ENCODE results near the gene PLCE1. TPM values are rescaled to one million over a fixed set of nuclear protein-coding genes. Genes with fewer than 3 reads are reported as not detected.

PLCE1 gene
- total RNA-seq = under 1 TPM in 1 of 2 experiments, not detected in 1; 0.03 TPM
- polyA plus RNA-seq (2013, experiment 1 of 2) = 1.2 TPM
- polyA plus RNA-seq (2013, experiment 2 of 2) = 1.6 TPM
- 0 to 0.49 (median 0.07) reads per million in 172 experiments for total RNA-seq

GRCh38 chr10:93993782-93994437, at the start of gene PLCE1:
PLCE1 (plus strand) TSS chr10:93993931; CDS start chr10:94031047, 37,116 bp downstream.
- intact Hi-C loops (cut with DNase I, micrococcal nuclease) = no loop called here
- Mint-ChIP-seq H3K9me3 (no peaks in the 10 kb centered on the region), H3K27ac (no peak within 1 kb of the TSS), H3K4me1 (ENCODE audit: low read depth) (no peaks in the 10 kb centered on the region), H3K36me3 (ENCODE audit: low read depth) (no peaks in the 10 kb centered on the region), H3K27me3 (peaks cover 72% of the 10 kb centered on the region), H3K4me3 (peak within 1 kb of the TSS; percentile 64)
- H3K4me1 ChIP-seq (ENCODE audit: insufficient read depth, low read length) = peaks cover 2% of the 10 kb centered on the region
- H3K36me3 ChIP-seq (ENCODE audit: insufficient read depth, low read length) = no peaks in the 10 kb centered on the region
- H3K27me3 ChIP-seq (ENCODE audit: control insufficient read depth in 1 of 2, insufficient read depth in 2 of 2, low read length in 2 of 2) = peaks cover 38 to 43% of the 10 kb centered on the region in 2 experiments
- DNase-seq (no peak), ATAC-seq (ENCODE audit: poor library complexity) (no peak)
- no peak within 1 kb of the TSS for H3K4me3 ChIP-seq (ENCODE audit: low read length)
- H3K9me3 ChIP-seq (ENCODE audit: control insufficient read depth in 1 of 2, insufficient read depth in 1 of 2, low read length in 2 of 2) = peaks cover 0 to 5% of the 10 kb centered on the region in 2 experiments
- no peak within 1 kb of the TSS for H3K27ac ChIP-seq (ENCODE audit: low read depth in 1 of 2, low read length in 2 of 2)
- ChIA-PET CTCF (no interaction called here), POLR2A (no interaction called here)
- TF ChIP-seq, protein P1, sequence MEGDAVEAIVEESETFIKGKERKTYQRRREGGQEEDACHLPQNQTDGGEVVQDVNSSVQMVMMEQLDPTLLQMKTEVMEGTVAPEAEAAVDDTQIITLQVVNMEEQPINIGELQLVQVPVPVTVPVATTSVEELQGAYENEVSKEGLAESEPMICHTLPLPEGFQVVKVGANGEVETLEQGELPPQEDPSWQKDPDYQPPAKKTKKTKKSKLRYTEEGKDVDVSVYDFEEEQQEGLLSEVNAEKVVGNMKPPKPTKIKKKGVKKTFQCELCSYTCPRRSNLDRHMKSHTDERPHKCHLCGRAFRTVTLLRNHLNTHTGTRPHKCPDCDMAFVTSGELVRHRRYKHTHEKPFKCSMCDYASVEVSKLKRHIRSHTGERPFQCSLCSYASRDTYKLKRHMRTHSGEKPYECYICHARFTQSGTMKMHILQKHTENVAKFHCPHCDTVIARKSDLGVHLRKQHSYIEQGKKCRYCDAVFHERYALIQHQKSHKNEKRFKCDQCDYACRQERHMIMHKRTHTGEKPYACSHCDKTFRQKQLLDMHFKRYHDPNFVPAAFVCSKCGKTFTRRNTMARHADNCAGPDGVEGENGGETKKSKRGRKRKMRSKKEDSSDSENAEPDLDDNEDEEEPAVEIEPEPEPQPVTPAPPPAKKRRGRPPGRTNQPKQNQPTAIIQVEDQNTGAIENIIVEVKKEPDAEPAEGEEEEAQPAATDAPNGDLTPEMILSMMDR (IDR thresholded peaks at IDR 0.05) = no peak

- H3K27me3 ChIP-seq (ENCODE audit: control insufficient read depth in 1 of 2, insufficient read depth in 2 of 2, low read length in 2 of 2) = no peaks in the 10 kb centered on the region
- no peaks in the 10 kb centered on the region for H3K4me1 ChIP-seq (ENCODE audit: insufficient read depth, low read length)
- H3K4me3 ChIP-seq (ENCODE audit: low read length) = no peak overlapping the region
- intact Hi-C loops (cut with DNase I, micrococcal nuclease) = no loop called here
- no peak overlapping the region for H3K27ac Mint-ChIP-seq
- no peaks in the 10 kb centered on the region for H3K4me1 Mint-ChIP-seq (ENCODE audit: low read depth)
- ChIA-PET CTCF (interaction anchor here (0.6 kb wide), 1 partner anchor 1389 kb away, joined by 3 read pairs; no protein-coding TSS in a partner anchor), POLR2A (no interaction called here)
- H3K36me3 Mint-ChIP-seq (ENCODE audit: low read depth) = no peaks in the 10 kb centered on the region
- no peak for DNase-seq
- no peak overlapping the region for H3K4me3 Mint-ChIP-seq
- H3K36me3 ChIP-seq (ENCODE audit: insufficient read depth, low read length) = no peaks in the 10 kb centered on the region
- no peaks in the 10 kb centered on the region for H3K9me3 ChIP-seq (ENCODE audit: control insufficient read depth in 1 of 2, insufficient read depth in 1 of 2, low read length in 2 of 2)
- H3K9me3 Mint-ChIP-seq = no peaks in the 10 kb centered on the region
- H3K27me3 Mint-ChIP-seq = no peaks in the 10 kb centered on the region
- TF ChIP-seq, protein P1 (IDR thresholded peaks at IDR 0.05) = no peak
- no peak for ATAC-seq (ENCODE audit: poor library complexity)
- H3K27ac ChIP-seq (ENCODE audit: low read depth in 1 of 2, low read length in 2 of 2) = no peak overlapping the region
Measured at GRCh38 chr10:93945819-93946218, 47.9 kb upstream of the PLCE1 start.

- intact Hi-C loops (cut with DNase I, micrococcal nuclease) = no loop called here
- ChIA-PET POLR2A (no interaction called here), CTCF (no interaction called here)
Measured at GRCh38 chr10:93947055-93947454, 46.7 kb upstream of the PLCE1 start.

More at GRCh38 chr10:93947055-93947454, 46.7 kb upstream of the PLCE1 start:
- H3K4me1 ChIP-seq (ENCODE audit: insufficient read depth, low read length) = no peaks in the 10 kb centered on the region
- H3K27ac Mint-ChIP-seq = no peak overlapping the region
- H3K4me3 Mint-ChIP-seq = no peak overlapping the region
- DNase-seq (no peak), ATAC-seq (ENCODE audit: poor library complexity) (no peak)
- TF ChIP-seq, protein P1 (IDR thresholded peaks at IDR 0.05) = no peak
- no peaks in the 10 kb centered on the region for H3K9me3 ChIP-seq (ENCODE audit: control insufficient read depth in 1 of 2, insufficient read depth in 1 of 2, low read length in 2 of 2)
- no peaks in the 10 kb centered on the region for H3K4me1 Mint-ChIP-seq (ENCODE audit: low read depth)
- H3K27ac ChIP-seq (ENCODE audit: low read depth in 1 of 2, low read length in 2 of 2) = no peak overlapping the region
- H3K4me3 ChIP-seq (ENCODE audit: low read length) = no peak overlapping the region
- no peaks in the 10 kb centered on the region for H3K9me3 Mint-ChIP-seq
- no peaks in the 10 kb centered on the region for H3K36me3 ChIP-seq (ENCODE audit: insufficient read depth, low read length)
- no peaks in the 10 kb centered on the region for H3K27me3 Mint-ChIP-seq
- H3K27me3 ChIP-seq (ENCODE audit: control insufficient read depth in 1 of 2, insufficient read depth in 2 of 2, low read length in 2 of 2) = no peaks in the 10 kb centered on the region
- peaks cover 4% of the 10 kb centered on the region for H3K36me3 Mint-ChIP-seq (ENCODE audit: low read depth)

Data from CD4-positive, alpha-beta T cell (primary cell).